GM21381 (cell line): ENCODE measurements around the gene ADAMTS4.

ENCODE experiments used
- ATAC-seq: cut with Tn5 transposase; IDR thresholded peaks from one replicate; pipeline ENCODE4 v1.9.1; 2021; ENCODE audit warnings: mild to moderate bottlenecking, moderate library complexity; ENCODE audit not compliant: unreplicated experiment

ADAMTS4 gene

DNA sequence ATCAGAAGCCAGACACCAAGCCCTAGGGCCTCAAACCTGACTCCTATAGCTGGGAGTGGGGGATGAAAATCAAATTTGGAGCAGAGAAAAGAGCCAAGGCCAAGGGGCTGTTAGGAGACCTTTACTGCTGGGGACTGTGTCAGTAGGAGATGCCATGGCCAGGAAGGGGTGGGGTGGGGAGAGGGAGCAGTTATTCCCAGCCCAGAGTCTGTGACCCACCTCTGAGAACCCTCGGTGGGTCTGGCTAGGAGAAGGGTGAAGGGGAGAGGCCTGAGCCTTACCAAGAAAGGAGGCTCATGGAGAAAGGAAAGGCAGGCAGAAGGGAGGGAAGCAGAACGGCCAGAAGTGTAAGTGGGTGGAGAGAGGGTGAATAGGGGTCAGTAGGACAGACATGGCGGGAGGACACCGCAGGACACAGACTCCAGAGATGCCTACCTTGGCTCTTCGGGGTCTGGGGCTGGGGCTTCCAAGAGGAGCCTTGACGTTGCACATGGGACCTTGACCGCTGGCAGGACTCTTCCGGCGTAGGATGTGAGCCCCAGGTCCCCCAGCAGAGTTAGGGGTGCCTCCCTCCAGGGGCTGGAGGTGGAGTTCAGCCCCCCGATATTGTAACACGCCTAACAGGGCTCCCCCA, 1.2 kb downstream of the ADAMTS4 start:
- ATAC-seq: no peak

DNA sequence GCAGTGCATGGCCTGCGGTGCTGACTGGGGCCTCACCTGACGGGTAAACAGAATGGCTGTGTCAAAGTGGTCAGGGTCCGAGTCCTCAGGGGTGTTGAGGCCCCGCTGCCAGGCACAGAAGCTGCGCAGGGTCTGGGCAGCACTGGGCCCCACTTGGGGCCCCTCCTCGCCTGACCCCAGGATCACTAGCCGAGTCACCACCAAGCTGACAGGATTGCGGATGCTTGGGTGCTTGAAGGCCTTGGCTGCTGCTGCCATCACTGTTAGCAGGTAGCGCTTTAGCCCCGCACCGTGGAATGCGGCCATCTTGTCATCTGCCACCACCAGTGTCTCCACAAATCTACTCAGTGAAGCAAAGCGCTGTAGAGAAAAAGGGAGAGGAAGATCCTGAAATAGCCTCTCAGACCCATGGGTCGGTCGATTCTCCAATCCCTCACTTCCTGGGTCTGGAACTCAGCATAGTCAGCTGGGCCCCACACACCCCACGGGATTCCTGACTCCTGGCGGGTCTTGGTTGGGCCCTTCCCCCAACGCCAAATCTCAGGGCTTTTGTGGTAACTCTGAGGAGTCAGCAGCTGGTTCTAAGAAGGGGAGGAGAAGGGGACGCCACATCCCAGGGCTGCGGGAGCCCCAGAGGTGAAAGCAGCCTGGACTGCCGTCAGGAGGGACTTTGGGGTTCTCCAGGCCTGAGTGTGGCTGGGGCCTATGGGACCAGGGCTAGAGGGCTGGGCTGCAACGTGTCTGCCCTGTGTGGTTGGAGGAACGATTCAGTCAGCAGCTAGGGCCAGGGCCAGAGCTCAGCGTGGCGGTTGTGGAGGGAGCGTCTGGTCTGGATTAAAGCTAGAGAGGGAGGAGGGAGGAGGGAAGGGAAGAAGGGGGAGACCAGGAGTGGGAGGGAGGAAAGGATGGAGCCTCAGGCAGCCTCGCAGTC, 2.1 kb downstream of the ADAMTS4 start:
- no peak for ATAC-seq

DNA sequence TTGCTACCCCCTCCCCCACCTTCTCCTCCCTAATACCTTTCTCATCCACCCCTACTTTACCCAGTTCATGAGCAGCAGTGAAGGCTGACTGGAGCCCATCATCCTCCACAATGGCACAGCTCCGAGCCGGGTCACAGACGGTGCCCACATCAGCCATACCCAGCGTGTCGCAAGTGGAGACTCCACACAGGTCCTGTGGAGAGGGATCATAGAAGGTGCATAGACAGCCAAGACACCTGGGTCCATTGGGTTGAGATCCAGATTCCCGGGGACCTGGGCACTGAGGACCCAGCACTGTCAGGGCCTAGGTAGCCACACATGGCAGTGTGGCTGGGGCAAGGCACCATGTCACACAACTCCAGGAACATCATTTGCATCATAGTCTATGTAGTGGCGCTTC, 2.7 kb downstream of the ADAMTS4 start:
- ATAC-seq: no peak

DNA sequence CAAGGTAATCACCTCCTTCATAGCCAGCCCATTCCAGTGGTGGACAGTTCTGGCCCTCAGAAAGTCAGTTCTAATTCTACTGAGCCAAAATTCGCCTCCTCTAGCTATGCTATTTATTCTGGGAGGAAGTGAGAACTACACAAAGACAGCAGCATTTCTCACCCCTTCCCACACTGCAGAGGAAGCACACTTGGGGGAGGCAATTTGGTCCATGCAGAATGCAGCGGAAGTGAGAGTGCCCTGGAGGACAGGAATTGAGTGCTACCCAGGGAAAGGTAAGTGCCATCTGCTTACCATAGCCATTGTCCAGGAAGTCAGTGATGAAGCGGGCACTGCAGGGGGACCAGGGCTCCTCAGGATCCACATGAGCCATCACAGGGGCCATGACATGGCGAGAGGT, 3.7 kb downstream of the ADAMTS4 start:
- peak; percentile 53 for ATAC-seq

DNA sequence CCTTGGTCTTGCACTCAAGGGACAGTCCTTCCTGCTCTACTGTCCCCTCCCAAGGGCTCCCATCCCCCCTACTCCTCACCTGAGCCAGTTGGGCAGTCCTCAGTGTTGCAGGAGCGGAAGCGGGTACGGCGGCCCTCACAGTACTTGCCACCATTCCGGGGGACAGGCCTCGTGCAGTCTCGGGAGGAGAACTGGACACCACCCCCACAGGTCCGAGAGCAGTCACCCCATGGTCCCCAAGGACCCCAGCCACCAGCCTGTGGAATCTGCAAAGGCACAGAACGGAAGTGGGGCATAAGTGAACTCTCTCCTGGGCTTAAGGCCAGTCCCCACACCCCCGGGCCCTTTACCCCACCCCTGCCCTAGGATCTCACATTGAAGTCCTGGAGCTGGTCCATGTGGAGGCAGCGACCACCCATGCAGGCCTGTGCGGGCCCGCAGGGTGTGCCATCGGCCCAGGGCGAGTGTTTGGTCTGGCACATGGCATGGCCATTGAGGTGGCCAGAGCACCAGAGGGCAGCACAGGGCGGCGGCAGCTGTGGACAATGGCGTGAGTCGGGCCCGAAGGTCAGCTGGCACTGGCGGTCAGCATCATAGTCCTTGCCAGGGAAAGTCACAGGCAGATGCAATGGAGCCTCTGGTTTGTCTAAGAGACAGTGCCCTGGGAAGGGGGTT, 5.2 kb downstream of the ADAMTS4 start:
- ATAC-seq: no peak

DNA sequence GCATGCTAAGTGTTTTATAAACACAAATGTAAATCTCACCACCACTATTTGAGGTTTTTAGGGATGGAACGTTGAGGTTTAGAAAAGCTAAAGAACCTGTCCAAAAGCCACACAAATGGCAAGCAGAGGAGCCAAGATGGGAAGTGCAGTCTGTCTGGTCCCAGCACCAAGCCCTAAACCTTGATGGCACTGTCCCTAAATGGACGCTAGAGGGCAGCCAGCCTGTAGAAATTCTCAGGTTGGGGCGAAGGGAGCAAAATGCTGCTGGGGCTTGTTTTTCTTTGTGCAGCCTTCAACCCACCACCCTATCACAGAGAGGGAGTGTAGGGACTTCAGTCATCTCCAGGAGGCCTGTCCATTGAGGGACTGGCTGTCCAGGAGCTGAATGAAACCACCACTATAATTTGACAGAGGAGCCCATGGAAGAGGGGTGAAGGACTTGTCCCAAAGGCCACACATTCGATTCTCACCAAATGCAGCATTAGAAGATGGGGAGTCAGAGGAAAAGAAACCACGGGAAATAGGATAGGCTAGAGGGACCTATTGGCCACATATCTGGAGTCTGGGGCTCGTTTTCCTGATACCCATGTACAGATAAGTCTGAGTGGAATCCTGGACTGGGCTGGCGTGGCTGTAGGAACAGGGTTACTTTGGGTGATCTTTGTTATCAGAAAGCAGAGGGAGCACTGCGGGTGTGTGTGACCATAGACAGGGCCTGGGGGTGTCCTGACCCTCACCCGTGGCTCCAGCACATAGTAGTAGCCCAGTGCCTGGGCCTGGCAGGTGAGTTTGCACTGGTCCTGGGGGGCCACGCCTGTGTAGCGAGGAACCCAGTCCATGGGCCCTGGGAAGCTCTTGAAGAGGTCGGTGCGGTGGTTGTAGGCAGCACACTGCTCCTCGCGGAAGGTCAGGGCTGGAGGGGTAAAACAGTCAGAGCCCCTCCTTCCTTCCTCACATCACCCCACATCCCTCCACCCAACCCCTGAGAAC, 6.1 kb downstream of the ADAMTS4 start:
- ATAC-seq: peak; percentile 52

DNA sequence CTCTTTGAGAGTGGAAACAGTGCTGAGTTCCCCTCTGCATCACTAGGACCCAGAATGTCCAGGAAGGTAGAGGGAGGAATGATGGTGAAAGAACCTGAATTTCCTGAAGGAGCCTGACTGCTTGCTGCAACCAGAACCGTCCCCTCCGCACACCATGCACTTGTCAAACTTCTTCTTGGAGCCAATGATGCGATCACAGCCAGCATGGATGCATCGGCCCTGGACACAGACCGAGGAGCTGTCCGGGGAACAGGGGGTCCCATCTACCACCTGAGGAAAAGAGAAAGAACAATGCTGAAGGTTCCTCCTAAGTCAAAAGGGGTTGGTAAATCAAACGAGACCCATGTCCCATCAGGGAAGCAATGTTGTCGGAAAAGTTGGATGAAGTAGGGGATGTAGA, 6.9 kb downstream of the ADAMTS4 start:
- no peak for ATAC-seq

DNA sequence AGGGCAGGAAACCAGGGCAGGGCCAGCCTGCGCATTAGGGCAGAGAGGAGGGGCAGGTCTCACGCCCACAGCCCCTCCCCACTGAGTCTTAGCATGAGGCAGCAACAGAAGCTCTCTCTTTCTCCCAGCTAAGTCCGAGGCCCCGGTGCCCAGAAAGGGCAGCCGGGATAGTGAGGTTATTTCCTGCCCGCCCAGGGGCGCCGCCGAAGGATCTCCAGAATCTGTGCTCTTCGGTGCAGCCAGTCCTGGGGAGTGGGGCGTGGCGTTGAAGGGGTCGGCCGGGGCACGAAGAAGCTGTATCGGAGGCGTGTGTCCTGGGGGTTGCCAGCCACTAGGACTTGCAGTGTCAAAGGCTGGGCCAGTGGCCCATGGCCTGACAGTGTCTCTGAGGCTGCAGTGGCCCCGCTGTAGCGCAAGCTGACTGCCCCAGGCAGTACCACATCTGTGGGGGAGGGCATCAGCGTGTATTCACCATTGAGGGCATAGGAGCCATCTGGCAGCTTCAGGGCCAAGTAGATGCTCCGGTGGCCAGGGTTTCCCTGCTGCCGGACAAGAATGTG, 7.8 kb downstream of the ADAMTS4 start:
- ATAC-seq: no peak

DNA sequence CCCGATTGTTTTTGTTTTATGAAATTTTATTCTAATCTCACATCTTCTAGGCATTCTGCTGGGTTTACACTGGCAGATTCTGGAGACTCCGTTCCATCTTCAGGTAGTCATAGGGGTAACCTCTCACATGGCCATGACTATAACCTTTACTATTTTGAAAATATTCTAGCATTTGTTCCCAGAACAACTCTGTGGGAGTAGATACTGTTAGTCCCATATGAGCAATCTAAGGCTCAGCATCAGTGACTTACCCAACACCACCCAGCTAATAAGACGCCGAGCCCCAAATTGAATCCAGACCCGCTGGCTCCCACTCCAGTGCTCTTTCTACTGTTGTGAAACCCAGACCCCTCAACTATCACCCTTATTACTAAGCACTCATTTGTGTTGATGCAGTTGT, 9.8 kb downstream of the ADAMTS4 start:
- no peak for ATAC-seq

DNA sequence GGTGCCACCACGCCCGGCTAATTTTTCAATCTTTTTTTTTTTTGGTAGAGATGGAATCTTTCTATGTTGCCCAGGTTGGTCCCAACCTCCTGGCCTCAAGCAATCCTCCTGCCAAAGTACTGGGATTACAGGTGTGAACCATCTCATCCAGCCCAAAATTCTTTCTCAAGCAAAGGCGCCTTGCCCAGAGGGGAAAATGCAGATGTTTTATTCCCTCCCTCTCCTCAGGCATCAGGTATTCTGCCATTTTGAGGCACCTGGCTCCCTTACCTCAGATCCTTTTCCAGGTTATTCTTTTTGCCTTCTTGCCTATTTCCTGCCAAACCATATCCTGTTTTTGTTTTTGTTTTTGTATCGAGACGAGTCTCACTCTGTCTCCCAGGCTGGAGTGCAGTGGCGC, 10.5 kb downstream of the ADAMTS4 start:
- no peak for ATAC-seq

DNA sequence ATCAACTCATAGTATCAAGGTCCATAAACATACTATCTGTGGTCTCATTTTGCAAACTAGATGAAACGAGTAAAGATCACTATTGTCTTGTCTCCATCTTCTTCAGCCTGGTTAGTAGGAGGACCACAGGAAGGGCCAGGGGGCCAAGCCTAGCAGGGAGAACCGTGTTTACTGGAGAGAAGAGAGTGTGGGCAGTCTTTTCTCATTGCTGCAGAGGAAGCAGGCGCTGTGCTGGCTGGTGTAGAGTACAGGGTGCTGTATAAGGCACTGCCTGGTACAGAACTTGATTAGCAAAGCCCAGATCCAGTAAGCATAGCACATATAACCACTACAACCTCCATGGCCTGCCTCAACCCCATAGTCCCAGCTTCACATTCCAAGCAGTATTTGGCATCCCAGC, 11.5 kb downstream of the ADAMTS4 start:
- ATAC-seq: no peak

DNA sequence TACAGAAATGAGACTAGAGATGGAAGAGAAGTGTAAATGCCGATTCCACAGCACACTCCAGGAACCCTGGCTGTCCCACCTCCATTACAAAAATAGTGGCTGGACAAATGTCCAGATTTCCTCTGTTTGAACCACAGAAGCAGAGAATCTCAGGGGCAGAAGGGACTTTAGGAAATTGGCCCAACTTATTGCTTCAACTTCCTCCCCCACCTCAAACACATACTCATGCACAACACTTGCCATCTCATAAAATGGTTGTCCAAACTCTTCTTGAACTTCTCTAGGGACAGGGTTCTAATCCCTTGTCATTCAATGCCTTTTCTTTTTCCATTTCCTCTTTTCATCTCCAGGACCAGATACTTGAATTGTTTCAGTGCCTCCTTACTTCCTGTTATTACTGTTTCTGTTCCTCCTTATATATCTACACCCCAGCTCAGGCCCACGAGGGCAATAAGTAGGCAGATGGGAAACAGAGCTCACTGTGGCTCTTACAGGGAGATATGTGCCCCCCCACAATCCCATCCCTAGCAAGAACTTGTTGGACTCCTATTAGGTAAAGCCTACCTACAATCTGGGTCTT, 13.0 kb downstream of the ADAMTS4 start:
- ATAC-seq: peak; percentile 12

DNA sequence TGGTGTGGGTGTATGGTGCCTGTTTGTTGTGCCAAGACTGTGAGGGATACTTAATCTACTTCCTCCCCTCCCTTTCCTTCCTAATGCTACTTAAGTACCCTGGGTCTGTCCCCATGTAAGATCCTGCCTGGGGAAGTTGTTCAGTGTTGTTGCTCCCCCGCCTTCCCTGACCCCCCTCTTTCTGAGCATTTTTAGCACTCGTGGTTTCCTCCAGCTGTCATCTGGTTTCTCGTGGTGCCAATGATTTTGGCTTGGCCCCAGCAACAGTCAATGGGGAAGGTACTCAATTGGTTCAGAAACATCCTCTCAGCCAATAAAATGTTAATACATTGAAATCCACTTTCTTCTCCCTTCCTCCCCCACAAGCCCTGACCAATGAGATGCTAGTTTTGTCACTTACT, 13.6 kb downstream of the ADAMTS4 start:
- peak; percentile 63 for ATAC-seq

DNA sequence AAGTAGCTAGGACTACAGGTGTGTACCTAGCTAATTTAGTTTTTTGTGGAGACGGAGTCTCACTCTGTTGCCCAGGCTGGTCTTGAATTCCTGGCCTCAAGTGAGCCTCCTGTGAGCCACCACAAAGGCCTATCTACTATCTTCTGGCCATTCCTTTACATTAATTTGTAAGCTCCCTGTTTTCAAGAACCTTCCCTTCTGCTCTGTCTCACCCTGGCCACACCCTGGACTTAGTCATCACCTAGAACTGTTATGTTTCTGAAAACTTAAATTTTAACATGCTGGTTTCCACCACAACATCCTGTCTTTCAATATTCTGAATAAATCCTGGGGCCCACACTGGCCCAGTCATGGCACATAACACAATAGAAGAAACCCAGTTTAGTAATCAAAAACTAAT, 16.6 kb downstream of the ADAMTS4 start:
- no peak for ATAC-seq

DNA sequence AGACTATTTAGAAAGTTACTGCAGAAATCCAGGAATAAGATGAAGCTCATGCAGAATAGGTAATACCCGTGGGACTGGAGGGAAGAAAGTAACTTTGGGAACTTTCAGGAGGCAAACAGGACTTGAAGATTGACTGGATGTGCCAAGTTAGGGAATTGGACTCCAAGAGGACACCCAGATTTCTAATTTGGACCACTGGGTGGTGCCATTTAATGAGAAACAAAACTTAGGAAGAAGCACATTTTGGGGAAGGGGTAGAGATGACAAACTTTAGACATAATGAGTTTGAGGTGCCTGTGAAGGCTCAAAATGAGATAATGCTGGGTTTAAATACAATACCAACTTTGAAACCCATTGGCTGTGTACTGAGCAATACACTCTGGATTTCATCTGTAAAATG, 18.2 kb downstream of the ADAMTS4 start:
- ATAC-seq: no peak

DNA sequence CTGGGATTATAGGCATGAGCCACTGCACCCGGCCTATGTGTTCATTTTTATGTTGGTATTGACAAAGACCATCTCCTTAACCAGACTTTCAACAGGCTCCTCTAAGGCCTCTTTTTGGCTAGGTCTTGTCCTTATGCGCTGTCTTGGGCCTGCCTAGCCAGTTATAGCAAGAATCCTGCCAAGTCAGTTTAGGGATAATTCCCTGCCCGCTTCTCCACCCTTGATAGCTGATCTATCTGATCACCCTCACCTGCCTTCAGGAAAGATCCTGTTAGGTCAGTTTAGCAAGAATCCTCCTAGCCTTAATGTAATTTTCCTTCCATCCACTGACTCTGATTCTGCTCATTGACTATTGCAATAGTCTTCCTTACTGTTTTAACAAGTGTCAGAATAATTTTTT, 19.2 kb downstream of the ADAMTS4 start:
- ATAC-seq: no peak

DNA sequence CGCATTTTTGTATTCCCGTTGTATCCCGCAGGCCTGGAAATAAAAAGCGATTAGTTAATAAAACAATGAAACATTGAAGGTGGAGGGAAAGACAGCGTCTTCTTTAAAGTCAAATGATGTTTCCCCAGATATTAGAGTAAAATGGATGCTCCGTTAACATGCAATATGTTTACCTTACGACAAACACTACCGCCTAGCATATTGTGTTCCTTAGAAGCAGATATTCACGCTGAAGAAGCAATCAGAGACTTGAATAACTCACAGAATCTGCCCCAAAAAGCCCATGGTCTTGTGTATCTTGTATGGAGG, 21.0 kb downstream of the ADAMTS4 start:
- ATAC-seq: no peak

DNA sequence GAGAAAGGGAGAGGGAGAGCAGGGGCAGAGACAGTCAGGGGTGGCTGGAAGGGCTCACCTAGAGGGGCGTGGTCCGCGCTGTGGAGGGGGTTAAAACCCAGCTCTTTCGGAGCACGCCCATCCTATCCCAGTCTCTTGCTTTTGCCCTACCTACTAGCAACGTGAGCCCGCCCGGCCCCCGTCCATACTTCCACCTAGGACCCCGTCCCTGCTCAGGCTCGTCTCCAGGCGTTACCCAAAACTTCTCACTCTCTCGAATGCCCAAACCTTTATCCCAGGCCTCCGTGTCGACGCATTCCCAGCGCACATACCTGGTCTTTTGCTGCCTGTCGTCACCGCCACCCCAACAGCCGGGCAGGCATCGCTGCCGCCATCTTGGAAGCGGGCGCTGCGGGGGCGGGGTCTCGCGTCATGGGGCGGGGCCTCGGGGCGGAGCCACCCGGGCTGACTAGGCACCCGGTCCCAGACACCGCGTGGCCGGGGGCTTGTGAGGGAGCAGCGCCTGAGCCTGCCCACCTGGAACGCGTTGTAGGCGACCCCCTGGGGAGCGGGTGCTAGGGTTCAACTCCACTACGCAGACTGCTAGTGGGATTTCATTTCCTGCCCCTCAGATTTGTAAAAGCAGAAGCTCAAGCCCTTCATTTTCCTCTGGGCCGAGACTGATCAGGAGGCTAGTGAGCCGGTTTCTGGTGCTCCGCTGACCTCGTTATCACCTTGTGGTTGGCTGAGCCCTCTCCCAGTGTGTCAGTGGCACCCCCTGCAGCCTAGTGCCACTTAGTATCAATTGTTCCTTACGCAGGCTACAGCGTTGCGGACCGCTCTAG, 21.5 kb downstream of the ADAMTS4 start, which contains the start of gene B4GALT3:
Gene B4GALT3 (minus strand): TSS at position 396 of the 824 bp plus-strand sequence. CDS start 1,447 bp downstream, outside the sequence.
- peak; percentile 79 for ATAC-seq

DNA sequence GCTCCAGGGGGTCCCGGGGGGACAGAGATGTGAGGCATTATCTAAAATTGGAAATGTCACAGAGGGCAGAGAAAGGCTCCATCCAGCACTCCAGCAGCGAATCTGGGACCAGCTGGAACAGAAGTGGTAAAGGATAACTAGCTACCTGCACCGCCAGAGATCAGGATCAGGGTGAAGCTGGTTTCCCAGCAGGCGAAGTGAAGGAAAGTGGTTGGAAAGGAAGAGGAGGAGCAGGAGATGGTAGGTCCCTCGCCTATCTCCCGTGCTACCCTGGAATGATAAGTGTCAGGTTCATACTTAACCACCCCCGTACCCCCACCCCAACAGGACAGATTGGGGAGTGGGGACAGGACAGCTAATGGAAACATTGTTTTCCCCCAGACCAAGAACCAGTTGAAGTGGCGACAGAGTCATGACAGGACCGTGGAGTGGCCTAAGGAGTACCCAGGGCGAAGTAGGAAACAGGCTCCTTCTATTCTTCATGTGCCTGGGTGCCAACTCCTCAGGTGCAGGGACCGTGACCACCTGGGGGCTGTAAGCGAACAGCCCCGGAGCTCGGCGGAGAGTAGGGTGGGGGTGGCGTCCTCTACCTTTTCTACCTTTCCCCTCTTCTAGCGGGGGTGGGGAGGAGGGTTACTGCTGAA, 22.3 kb downstream of the ADAMTS4 start:
- no peak for ATAC-seq
